Gastrocnemius medialis (tissue), 4 donors: ENCODE data around the gene THSD4. TPM values are rescaled to one million over a fixed set of nuclear protein-coding genes. Genes with fewer than 3 reads are reported as not detected.

Source experiments
- ATAC-seq, 2 donors: fragments of 150-250 bp; one replicate each; pipeline ENCODE4 v1.9.1; 2016
- DNase-seq, 2 donors: peaks; one replicate each; pipeline ENCODE4 v3.0.0-alpha.2; 2019
- H3K27ac ChIP-seq, 4 donors: fragments of 200-600 bp; sonication (generic); 1 replicate in 1 of 4; 2 replicates in 3 of 4; pipeline ENCODE4 v1.5.1; 2016 to 2018; ENCODE audit warnings: mild to moderate bottlenecking in 2 of 4, moderate library complexity in 1 of 4
- H3K27me3 ChIP-seq, 3 donors: fragments of 200-600 bp; sonication (generic) in 2 of 3; 1 replicate in 1 of 3; 2 replicates in 2 of 3; pipeline versions ENCODE4 v1.5.1 to v1.6.0; 2016 to 2019; ENCODE audit warnings: mild to moderate bottlenecking in 1 of 3, moderate library complexity in 1 of 3
- H3K36me3 ChIP-seq, 2 donors: fragments of 200-600 bp; sonication (generic) in 1 of 2; one replicate each; pipeline ENCODE4 v1.5.1; 2017 to 2018
- H3K4me1 ChIP-seq, 2 donors: fragments of 200-600 bp; sonication (generic) in 1 of 2; one replicate each; pipeline ENCODE4 v1.5.1; 2016 to 2017; ENCODE audit warnings: mild to moderate bottlenecking in 2 of 2
- H3K4me3 ChIP-seq, 4 donors: fragments of 200-600 bp; sonication (generic) in 3 of 4; 1 replicate in 1 of 4; 2 replicates in 3 of 4; pipeline ENCODE4 v1.5.1; 2016 to 2019; ENCODE audit warnings: mild to moderate bottlenecking in 2 of 4
- H3K9me3 ChIP-seq, 3 donors: fragments of 200-600 bp; sonication (generic) in 2 of 3; 1 replicate in 1 of 3; 2 replicates in 2 of 3; pipeline ENCODE4 v1.5.1; 2016 to 2019
- POLR2A ChIP-seq, 2 donors: fragments of 450-650 bp; IDR thresholded peaks; one replicate each; pipeline ENCODE4 v1.6.1; 2017; ENCODE audit warnings: antibody characterized with exemption in 2 of 2, mild to moderate bottlenecking in 2 of 2, moderate library complexity in 2 of 2
- in situ Hi-C, 4 donors: fragments of 200-750 bp; cut with MboI; loops; one replicate each; pipeline versions ENCODE4 v1.15.0 to v1.8.0; 2017; ENCODE audit warnings: low sequenced_read_pairs in 4 of 4
- intact Hi-C: fragments of 100-400 bp; cut with DNase I; formaldehyde crosslinking; loops from one replicate; pipeline ENCODE4 v1.15.1; 2023; ENCODE audit warnings: low total_unique reads
- total RNA-seq, 4 donors: library from RNA; depleted of rRNA; stranded (reverse); fragments of >200 nt; gene quantifications; one replicate each; pipeline versions ENCODE4 v1.1.0 to v1.2.3, GENCODE V29; 2016
- TF ChIP-seq, protein P1 (sequence below), 5 experiments: fragments of 450-650 bp in 3 of 5; fragments of 200-600 bp in 2 of 5; sonication (generic) in 2 of 5; IDR thresholded peaks in 4 of 5; conservative IDR thresholded peaks in 1 of 5; 1 replicate in 4 of 5; 2 replicates in 1 of 5; pipeline ENCODE4 v1.5.1; 2016 to 2019; ENCODE audit warnings: antibody characterized with exemption in 5 of 5, mild to moderate bottlenecking in 3 of 5, moderate library complexity in 3 of 5

The THSD4 gene
- total RNA-seq, 4 donors from 2014 or later, result 0.35 to 3.1 (median 0.60) TPM

DNA sequence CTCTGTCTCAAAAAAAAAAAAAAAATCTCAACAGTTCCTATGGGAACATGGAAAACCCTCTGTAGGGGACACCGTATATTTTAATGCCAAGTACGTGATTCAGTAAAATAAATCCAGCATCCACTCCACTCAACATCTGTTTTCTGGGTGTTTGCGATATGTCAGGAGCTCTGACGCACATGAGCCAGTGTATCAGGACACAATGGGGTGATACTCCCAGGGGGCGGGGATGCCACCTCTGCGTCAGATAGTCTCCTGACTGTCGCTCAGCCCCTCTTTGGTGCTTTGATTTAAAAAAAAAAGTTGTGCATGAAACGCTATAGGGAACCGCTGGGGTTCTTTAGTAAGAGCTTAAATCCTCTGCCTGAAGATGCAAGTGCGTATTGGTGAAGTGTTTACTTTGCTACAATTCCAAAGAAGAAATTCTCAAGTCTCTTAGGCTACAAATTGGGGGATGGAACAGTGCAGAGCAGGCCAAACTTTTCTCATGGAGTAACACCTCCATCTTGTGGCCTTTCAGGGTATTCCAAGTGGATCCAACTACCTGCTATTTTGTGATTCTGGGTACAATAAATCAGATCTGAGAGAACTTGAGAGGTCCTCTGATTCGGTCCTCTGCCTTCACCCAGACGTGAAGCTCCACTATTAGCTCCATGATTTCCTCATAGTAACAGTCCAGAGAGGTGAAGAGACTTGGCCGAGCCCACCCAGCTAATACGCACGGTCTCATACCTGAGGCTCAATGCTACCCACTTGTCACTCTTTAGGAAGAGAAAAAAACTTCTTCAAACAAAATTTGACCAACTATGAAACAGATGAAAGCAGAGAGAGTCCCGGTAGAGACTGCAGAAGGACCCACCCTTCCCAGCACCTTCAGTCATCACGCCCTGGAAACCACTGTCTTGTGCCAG is 685.8 kb downstream of the THSD4 start:
- Histone ChIP-seq H3K9me3 (no peaks in the 10 kb centered on the region), H3K36me3 (no peaks in the 10 kb centered on the region), H3K4me3 (no peak overlapping the region), H3K27me3 (no peaks in the 10 kb centered on the region), H3K4me1 (no peaks in the 10 kb centered on the region), H3K27ac (no peak overlapping the region)
- ATAC-seq (peak; percentile 56 to 63), DNase-seq (no peak)
- in situ Hi-C loops, result loop anchor here (5.0 to 10.0 kb wide), 2 partner anchors 56 to 59 kb away; no protein-coding TSS in a partner anchor
- intact Hi-C loops, result loop anchor here (1.0 to 5.0 kb wide), 4 partner anchors 49 to 356 kb away; no protein-coding TSS in a partner anchor
- TF ChIP-seq, protein P1, sequence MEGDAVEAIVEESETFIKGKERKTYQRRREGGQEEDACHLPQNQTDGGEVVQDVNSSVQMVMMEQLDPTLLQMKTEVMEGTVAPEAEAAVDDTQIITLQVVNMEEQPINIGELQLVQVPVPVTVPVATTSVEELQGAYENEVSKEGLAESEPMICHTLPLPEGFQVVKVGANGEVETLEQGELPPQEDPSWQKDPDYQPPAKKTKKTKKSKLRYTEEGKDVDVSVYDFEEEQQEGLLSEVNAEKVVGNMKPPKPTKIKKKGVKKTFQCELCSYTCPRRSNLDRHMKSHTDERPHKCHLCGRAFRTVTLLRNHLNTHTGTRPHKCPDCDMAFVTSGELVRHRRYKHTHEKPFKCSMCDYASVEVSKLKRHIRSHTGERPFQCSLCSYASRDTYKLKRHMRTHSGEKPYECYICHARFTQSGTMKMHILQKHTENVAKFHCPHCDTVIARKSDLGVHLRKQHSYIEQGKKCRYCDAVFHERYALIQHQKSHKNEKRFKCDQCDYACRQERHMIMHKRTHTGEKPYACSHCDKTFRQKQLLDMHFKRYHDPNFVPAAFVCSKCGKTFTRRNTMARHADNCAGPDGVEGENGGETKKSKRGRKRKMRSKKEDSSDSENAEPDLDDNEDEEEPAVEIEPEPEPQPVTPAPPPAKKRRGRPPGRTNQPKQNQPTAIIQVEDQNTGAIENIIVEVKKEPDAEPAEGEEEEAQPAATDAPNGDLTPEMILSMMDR (IDR thresholded peaks at IDR 0.05 in 4 of 5, conservative IDR thresholded peaks at IDR 0.05 in 1 of 5), result peak; percentile 64 to 87 (median 79)
- no peak for TF ChIP-seq POLR2A (IDR thresholded peaks at IDR 0.05)

DNA sequence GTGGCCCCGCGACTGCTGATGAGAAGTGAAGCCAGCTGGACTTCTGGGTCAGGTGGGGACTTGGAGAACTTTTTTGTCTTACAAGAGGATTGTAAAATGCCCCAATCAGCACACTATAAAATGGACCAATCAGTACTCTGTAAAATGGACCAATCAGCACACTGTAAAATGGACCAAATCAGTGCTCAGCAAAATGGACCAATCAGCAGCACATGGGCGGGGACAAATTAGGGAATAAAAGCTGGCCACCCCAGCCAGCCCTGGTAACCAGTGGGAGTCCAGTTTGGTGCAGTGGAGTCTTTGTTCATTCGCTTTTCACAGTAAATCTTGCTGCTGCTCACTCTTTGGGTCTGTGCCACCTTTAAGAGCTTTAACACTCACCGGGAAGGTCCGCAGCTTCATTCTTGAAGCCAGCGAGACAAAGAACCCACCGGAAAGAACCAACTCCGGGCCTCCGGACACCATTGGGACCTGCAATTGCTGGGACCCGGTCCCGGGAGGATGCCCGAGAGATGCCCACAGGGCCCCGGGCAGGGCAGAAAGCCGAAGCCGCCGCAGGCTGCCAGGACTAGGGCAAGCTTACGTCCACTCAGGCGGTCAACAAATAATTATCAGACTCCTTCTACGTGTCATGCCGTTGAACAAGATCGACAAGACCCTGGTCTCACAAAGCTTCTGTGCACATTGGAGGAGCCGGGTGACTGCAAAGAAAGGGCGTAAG is 686.8 kb downstream of the THSD4 start:
- in situ Hi-C loops, result loop anchor here (5.0 to 10.0 kb wide), 2 partner anchors 57 to 60 kb away; no protein-coding TSS in a partner anchor
- no peak for ATAC-seq

DNA sequence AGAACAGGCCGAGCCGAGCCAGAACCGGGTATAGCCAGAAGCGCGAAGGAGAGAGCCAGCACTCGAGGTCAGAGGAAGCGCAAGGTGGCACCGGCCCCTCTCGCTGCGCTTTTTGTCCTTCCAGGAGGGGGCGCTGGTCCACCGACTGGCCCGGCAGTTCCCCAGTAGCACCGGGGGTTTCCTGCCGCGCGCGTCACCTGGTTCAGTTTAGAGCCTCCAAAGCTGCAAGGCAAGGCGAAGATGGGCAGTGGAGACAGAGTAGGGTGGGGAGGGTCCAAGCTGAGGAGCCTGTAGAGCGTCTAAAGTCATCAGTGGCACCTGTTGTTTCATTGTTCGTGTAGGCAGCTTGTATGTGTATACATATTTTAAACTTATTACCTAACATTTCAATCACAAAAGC is 687.5 kb downstream of the THSD4 start:
- in situ Hi-C loops, result loop anchor here (5.0 to 10.0 kb wide), 2 partner anchors 58 to 60 kb away; no protein-coding TSS in a partner anchor
- intact Hi-C loops, result loop anchor here (5.0 kb wide), 1 partner anchor 355 kb away; no protein-coding TSS in a partner anchor
- TF ChIP-seq, protein P1 (IDR thresholded peaks at IDR 0.05 in 4 of 5, conservative IDR thresholded peaks at IDR 0.05 in 1 of 5), result peak in 1 of 5 experiments; percentile 24
- no peak for TF ChIP-seq POLR2A (IDR thresholded peaks at IDR 0.05)

More for the DNA sequence above, 686.8 kb downstream of the THSD4 start:
- Histone ChIP-seq H3K27ac (no peak overlapping the region), H3K4me1 (no peaks in the 10 kb centered on the region), H3K4me3 (no peak overlapping the region), H3K36me3 (no peaks in the 10 kb centered on the region), H3K27me3 (no peaks in the 10 kb centered on the region), H3K9me3 (no peaks in the 10 kb centered on the region)
- TF ChIP-seq, protein P1 (IDR thresholded peaks at IDR 0.05 in 4 of 5, conservative IDR thresholded peaks at IDR 0.05 in 1 of 5), result no peak
- TF ChIP-seq POLR2A (IDR thresholded peaks at IDR 0.05), result no peak
- intact Hi-C loops, result loop anchor here (1.0 to 5.0 kb wide), 4 partner anchors 50 to 355 kb away; no protein-coding TSS in a partner anchor
- no peak for DNase-seq

DNA sequence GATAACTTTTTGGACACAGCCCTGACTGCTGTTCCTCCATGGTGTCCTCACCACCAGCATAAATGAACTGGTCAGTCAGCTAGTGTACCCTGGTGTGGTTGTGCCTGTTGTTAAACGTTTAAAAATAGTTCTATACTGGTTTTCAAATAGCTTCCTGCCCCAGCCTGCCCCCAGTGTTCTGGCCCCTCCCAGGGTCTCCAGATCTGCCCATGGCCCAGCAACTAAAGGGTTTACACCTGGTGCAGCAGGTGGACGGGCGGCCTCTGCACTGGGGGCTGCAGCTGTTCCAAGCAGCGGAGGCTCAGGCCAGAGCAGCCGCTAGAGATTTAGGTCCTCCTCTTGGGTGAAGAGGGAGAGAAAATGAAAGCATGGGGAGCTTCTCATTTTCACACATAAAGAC is 689.0 kb downstream of the THSD4 start:
- in situ Hi-C loops (loop anchor here (5.0 to 10.0 kb wide), 2 partner anchors 59 to 62 kb away; no protein-coding TSS in a partner anchor), intact Hi-C loops (loop anchor here (5.0 kb wide), 1 partner anchor 353 kb away; no protein-coding TSS in a partner anchor)
- Histone ChIP-seq H3K27me3 (no peaks in the 10 kb centered on the region), H3K9me3 (no peaks in the 10 kb centered on the region), H3K36me3 (no peaks in the 10 kb centered on the region), H3K4me1 (no peaks in the 10 kb centered on the region), H3K27ac (no peak overlapping the region), H3K4me3 (no peak overlapping the region)
- no peak for DNase-seq
- no peak for ATAC-seq
- TF ChIP-seq, protein P1 (IDR thresholded peaks at IDR 0.05 in 4 of 5, conservative IDR thresholded peaks at IDR 0.05 in 1 of 5), result no peak
- TF ChIP-seq POLR2A (IDR thresholded peaks at IDR 0.05), result no peak

More for the DNA sequence above, 687.5 kb downstream of the THSD4 start:
- H3K4me1 ChIP-seq, result no peaks in the 10 kb centered on the region
- DNase-seq (no peak), ATAC-seq (no peak)
- H3K4me3 ChIP-seq, result no peak overlapping the region
- no peaks in the 10 kb centered on the region for H3K27me3 ChIP-seq
- no peaks in the 10 kb centered on the region for H3K36me3 ChIP-seq
- no peaks in the 10 kb centered on the region for H3K9me3 ChIP-seq
- H3K27ac ChIP-seq, result no peak overlapping the region
